GM21447 (cell line): ENCODE data around the gene ENOX1.

Experiments
- ATAC-seq: cut with Tn5 transposase; IDR thresholded peaks from one replicate; pipeline ENCODE4 v1.9.1; 2021; ENCODE audit not compliant: unreplicated experiment

The ENOX1 gene

DNA sequence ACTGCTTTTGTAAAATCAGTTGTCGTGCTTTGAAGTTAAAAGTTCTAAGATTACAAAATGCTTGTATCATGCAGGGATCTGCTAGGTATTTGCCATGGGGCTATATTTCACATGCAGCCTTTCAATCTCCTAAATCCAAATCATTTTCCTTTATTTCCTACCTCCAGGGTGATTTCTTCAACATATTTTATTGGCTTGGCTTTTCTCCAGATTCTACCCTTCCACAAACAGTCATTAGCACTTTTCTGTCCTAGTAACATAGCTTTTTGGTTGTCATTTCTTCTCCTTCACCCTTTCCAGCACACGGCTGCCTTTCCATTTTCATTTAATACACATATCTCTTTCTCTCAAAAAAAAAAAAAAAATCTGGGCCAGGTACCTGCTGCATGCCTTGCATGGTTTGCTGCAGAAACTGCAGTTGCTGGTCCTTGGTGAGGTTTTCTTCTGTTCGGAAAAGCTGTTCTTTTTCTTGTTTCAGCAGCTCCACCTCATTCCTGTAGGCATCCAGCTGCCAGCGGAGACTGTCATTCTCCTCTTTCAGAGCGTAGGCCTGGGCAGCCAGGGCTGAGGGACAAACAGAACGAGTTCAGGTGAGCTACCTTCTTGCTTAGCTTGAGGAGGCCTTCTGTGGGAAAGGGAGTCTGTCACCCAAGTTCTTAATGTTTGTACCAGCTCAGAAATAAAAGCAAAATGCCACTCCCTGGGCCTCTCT is 488.6 kb downstream of the ENOX1 start:
- no peak for ATAC-seq

DNA sequence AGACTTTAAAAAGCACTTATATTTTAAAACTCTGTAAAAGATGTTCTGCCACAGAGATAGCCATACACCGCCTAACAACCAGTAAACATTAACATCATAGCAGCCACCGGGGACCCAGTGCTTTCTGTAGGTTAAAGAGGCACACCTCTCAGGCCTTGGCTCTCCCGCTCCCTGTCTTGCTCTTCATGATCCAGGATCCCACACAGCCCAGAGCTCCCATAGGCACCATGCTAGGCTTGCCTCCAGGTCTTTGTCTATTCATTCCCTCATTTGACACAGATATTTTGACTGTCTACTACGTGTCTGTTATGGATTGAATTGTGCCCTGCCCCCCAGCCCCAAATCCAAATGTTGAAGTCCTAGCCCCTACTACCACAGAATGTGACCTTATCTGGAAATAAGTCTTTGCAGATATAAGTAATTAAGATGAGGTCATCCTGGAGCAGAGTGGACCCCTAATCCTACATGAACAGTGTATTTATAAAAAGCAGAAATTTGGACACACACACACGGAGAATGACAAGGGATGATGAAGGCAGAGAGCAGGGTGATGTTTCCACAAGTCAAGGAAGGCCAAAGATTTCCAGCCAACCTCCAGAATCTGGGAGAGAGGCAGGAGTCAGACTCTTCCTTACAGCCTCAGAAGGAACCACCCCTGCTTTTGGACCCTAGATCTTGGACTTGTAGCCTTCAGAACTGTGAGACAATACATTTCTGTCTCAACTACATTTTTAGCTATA is 490.8 kb downstream of the ENOX1 start:
- no peak for ATAC-seq

GRCh38 chr13:43295321-43295720 is 491.5 kb downstream of the ENOX1 start:
- ATAC-seq = no peak

GRCh38 chr13:43294412-43294811 is 492.4 kb downstream of the ENOX1 start:
- ATAC-seq = no peak

DNA sequence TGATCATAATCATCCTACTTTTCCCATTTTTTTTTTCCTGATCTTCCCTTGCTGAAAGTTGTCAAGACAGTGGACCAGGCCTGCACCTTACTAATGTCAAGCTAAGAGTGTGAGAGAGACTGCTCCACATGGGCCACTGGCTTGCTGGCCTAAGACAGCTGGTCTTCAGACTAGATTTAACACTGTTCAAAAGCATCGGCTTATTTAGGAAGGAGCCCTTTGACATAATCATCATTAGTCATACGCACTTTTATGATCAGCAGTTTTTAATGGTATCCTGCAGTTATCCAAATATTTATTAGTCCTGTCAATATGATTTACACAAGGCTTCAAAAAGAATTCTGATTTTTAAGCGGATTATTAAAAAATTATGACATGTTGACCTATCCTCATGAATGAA is 492.8 kb downstream of the ENOX1 start:
- no peak for ATAC-seq

DNA sequence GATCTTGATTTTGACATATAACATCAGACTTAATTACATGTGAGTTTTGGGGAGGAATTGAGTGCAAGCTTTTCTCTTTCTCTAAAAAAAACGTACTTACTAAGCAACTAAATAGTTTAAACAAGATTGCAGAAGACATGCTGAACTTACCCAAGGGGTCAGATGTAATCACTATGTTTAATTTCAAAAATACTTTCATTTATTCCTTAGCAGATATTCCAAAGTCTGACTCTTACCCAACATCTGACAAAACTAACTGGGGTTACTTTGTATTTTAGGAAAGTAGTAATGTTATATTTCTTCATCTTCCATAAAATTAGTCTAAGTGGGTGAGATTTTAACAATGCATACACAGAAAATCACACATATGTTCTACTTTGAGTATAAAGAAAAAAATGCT is 493.2 kb downstream of the ENOX1 start:
- no peak for ATAC-seq

- ATAC-seq = no peak
Observed at GRCh38 chr13:43293008-43293407, 493.8 kb downstream of the ENOX1 start.

GRCh38 chr13:43291287-43292060 is 495.3 kb downstream of the ENOX1 start:
- ATAC-seq = no peak

DNA sequence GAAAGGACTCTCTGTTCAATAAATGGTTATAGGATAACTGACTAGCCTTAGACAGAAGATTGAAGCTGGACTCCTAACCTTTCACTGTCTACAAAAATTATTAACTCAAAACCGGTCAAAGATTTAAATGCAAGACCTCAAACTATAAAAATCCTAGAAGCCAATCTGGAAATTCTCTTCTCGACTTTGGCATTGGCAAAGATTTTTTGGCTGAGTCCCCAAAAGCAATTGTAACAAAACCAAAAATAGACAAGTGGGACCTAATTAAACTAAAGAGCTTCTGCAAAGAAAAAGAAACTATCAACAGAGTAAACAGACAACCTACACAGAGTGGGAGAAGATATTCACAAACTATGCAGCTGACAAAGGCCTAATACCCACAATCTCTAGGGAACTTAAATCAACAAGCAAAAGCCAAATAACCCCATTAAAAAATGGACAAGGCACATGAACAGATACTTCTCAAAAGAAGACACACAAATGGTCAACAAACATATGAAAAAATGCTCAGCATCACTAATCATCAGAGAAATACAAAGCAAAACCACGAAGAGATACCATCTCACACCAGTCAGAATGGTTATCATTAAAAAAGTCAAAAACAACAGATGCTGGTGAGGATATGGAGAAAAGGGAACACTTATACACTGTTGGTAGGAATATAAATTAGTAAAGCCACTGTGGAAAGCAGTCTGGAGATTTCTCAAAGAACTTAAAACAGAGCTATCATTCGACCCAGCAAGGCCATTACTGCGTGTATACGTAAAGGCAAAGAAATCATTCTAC is 497.1 kb downstream of the ENOX1 start:
- no peak for ATAC-seq

- ATAC-seq = no peak
Observed at GRCh38 chr13:43286751-43287150, 500.0 kb downstream of the ENOX1 start.

DNA sequence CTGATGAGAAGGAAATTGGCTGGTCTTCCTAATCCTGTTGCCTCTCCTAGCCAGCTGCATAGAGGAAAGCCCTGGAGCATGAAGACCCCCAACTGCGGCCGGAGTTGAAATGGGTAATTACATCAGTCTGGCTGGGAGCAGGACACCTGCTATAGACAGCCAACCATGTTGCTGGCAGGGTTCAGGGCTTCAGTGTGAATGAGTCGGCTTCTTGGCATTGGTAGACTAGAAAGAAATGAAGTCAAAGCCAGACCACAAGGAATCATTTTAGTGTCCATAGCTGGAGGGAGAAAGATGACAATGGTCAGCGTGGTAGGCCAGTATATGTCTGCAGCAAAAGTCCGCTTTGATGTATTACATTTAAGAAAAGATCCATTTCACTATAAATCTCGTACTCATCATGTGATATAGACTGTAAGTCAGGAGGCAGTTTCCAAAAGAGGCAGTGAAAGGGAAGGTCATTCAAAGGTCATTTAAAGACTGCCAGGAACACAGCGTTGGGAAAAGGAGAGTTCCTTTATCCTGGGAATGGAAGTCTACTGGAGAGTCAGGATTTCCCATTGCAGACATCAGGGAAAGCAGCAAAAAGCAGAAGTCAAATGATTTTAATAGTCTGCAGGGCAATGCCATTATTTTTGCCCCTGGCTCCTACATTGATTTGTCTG is 500.7 kb downstream of the ENOX1 start:
- no peak for ATAC-seq

DNA sequence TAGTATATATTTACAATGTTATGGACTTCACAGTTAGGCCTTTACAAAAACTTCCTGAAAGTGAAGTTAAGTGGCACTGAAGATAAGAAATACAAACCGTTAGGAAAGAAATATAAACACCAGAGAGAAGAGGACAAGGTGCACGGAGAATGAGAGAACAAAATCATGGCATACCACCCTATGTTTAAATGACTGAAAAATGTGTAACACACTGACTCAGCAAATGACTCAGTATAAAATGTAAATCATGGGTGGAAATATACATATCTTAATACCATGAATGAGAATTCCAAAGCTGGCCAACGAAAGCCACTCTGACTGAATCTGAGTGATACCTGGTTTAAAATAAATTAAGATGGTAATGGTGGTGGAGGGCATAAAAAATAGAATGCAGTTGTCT is 502.6 kb downstream of the ENOX1 start:
- no peak for ATAC-seq

- ATAC-seq = no peak
Observed at GRCh38 chr13:43279696-43280095, 507.1 kb downstream of the ENOX1 start.

GRCh38 chr13:43278127-43278526 is 508.6 kb downstream of the ENOX1 start:
- no peak for ATAC-seq

GRCh38 chr13:43277142-43277541 is 509.6 kb downstream of the ENOX1 start:
- ATAC-seq = no peak

DNA sequence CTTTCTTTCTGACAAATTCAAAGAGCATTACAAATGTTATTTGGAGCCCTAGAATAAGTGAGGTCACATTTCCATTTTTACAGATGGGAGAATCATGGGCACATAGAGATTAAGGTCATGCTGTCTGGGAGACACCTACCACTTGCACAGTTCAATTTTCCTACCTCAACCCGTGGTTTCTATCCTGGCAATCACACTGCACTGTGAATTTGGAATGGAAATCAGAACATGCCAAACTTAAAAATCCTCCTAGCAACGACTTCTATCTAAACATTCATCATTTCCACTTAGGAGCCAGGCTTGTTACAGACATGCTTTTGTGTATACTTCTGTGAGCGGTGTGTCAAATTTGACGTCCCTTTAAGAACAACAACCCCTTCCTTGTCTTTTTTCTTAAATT is 511.9 kb downstream of the ENOX1 start:
- no peak for ATAC-seq

DNA sequence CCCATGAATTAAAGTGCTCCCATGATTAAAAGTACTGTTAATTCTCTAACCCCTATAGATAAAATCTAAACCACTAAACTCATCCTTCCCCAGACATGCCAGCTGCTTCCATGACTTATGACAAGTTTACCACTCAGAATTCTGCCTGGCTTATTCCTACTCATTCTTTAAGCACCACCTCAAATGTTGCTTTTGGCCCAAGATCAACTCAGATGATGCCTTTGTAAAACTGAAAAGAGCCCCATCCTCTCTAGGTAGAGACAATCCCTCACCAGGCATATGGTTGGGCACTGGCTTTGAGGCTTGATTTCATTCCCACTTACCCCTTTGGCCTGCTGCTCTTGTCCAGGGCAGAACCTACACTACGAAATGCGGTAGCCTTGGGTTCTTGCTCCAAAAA is 513.4 kb downstream of the ENOX1 start:
- ATAC-seq = no peak

- no peak for ATAC-seq
Observed at GRCh38 chr13:43272851-43273250, 513.9 kb downstream of the ENOX1 start.

- ATAC-seq = no peak
Observed at GRCh38 chr13:43271152-43271551, 515.6 kb downstream of the ENOX1 start.

DNA sequence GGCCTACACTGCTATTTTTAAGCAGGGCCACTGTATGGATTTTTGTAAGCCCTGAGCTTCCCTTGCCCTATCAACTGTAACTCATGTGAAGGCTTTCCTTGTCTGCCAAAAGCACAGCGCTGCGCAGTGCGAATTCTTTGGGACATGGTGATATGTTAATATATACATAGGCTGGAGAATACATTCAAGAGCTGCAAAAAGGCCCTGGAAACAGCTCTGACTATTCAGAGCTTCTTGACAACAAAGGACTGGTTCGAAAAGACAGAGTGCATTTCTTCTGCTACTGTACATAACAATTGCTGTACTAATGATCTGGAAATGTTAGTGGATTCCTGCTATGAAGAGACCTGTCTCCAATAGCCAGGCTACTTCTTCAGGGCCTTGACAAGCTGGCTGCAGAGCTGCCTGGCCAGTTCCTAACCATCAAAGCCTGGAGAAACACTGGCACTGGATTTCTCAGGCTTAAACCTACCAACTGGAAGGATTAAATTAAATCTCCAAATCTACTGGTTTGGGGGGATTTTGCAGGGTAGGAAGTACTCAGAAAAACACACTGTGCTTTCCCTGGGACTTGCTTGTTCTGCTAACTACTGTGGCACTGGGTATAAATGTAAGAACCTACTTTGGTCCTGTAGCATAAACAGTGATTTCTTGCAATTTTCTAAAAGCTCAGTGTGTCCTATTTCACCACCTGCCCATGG is 516.5 kb downstream of the ENOX1 start:
- no peak for ATAC-seq
